Measurements from ENCODE around the gene RTN4RL1. TPM values are rescaled to one million over a fixed set of nuclear protein-coding genes. Genes with fewer than 3 reads are reported as not detected.

The RTN4RL1 gene
- total and polyA plus RNA-seq, 2 of the 4 experiments (the other 2 are of a cell fraction), result under 0.01 to 0.03 TPM

DNA sequence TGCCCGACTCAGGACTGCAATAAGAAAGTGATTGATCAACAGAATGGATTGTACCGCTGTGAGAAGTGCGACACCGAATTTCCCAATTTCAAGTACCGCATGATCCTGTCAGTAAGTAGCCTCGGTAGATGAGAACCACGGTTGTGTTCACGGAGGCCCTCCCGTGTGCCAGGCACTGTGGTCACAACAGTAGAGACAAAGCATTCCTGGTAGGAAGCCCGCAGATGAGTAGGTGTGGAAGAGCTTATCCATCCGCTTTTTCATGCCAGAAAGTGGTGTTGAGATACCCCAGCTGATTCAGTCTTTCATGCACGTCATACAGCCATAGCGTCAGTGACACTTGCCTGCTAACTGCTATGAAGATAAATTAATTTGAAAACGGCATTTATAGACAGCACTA lies 136.4 kb downstream of the RTN4RL1 start:
- Histone ChIP-seq H3K9ac (ENCODE audit: low read depth, low read length) (no peak overlapping the region), H2AFZ (replicated peaks; ENCODE audit: low read length, poor library complexity) (no peak overlapping the region), H3K56ac (ENCODE audit: extremely low read depth, insufficient read depth, low read length) (no peak overlapping the region), H3K27me3 (ENCODE audit: control insufficient read depth, insufficient read depth, low read length) (no peaks in the 10 kb centered on the region), H3K79me1 (ENCODE audit: low read depth in 1 of 2, low read length in 2 of 2) (no peaks in the 10 kb centered on the region), H3K4me2 (ENCODE audit: low read depth, low read length) (no peak overlapping the region), H3K4ac (ENCODE audit: low read depth, low read length) (no peak overlapping the region), H2AK9ac (replicated peaks; ENCODE audit: low read depth, low read length, poor library complexity) (no peak overlapping the region), H2BK20ac (ENCODE audit: low read depth, low read length) (no peak overlapping the region), H3K18ac (ENCODE audit: low read depth, low read length) (no peak overlapping the region), H3K4me1 (ENCODE audit: control insufficient read depth, insufficient read depth, low read length) (no peaks in the 10 kb centered on the region), H4K8ac (ENCODE audit: low read depth in 2 of 2, low read length in 2 of 2) (no peak overlapping the region), H2BK120ac (ENCODE audit: low read depth, low read length) (no peak overlapping the region), H2AK5ac (ENCODE audit: low read depth, low read length) (no peak overlapping the region), H4K5ac (ENCODE audit: low read depth, low read length) (no peak overlapping the region), H3K9me1 (ENCODE audit: insufficient read depth, low read length) (no peaks in the 10 kb centered on the region), H3K14ac (replicated peaks; ENCODE audit: low read depth, low read length) (no peak overlapping the region), H4K20me1 (ENCODE audit: insufficient read depth, low read length) (no peaks in the 10 kb centered on the region), H2BK15ac (ENCODE audit: low read depth, low read length) (no peak overlapping the region), H3K9me3 (ENCODE audit: control insufficient read depth, insufficient read depth, low read length) (no peaks in the 10 kb centered on the region), H4K91ac (ENCODE audit: insufficient read depth, low read depth, low read length) (no peak overlapping the region), H3K4me3 (ENCODE audit: insufficient read depth, low read depth, low read length) (no peak overlapping the region), H3K23ac (ENCODE audit: low read depth, low read length) (no peak overlapping the region), H3K36me3 (ENCODE audit: control insufficient read depth, insufficient read depth, low read length) (peaks cover 40% of the 10 kb centered on the region), H2BK5ac (ENCODE audit: low read depth, low read length, poor library complexity, severe bottlenecking) (no peak overlapping the region), H3K27ac (ENCODE audit: insufficient read depth, low read length) (no peak overlapping the region)
- intact Hi-C loops (cut with micrococcal nuclease), result no loop called here
- POLR2A ChIA-PET (ENCODE audit: unreplicated experiment), result no interaction called here
- CTCF ChIA-PET, result no interaction called here
- dilution Hi-C loops (cut with HindIII; ENCODE audit: low sequenced_read_pairs, unreplicated experiment), result no loop called here
- ATAC-seq (ENCODE audit: low read depth) (no peak), DNase-seq (no peak)
- in situ Hi-C loops (cut with MboI; ENCODE audit: low sequenced_read_pairs), result no loop called here
- TF ChIP-seq NFE2L2 (IDR thresholded peaks at IDR 0.05; ENCODE audit: low read depth, low read length) (no peak), RAD21 (IDR thresholded peaks at IDR 0.05; ENCODE audit: low read length) (no peak), FOS (IDR thresholded peaks at IDR 0.05; ENCODE audit: low read depth, low read length) (no peak), RCOR1 (IDR thresholded peaks at IDR 0.05; ENCODE audit: insufficient replicate concordance, low read length) (no peak), CHD1 (IDR thresholded peaks at IDR 0.05; ENCODE audit: low read depth, low read length) (no peak)
- TF ChIP-seq, protein P1, sequence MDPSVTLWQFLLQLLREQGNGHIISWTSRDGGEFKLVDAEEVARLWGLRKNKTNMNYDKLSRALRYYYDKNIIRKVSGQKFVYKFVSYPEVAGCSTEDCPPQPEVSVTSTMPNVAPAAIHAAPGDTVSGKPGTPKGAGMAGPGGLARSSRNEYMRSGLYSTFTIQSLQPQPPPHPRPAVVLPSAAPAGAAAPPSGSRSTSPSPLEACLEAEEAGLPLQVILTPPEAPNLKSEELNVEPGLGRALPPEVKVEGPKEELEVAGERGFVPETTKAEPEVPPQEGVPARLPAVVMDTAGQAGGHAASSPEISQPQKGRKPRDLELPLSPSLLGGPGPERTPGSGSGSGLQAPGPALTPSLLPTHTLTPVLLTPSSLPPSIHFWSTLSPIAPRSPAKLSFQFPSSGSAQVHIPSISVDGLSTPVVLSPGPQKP (IDR thresholded peaks at IDR 0.05; ENCODE audit: borderline replicate concordance, low read depth, low read length), result no peak
- WGBS, 2 experiments (ENCODE audit: extremely low coverage in 2 of 2, insufficient read length in 1 of 2), result 84% methylated on average over 9 of the region's 14 CpGs; no CpG with 5 or more reads in 1 of the 2 experiments
- no TSS peak for BruUV-seq (replicated peaks)

Small RNA genes lying within 50 kb of the gene (microRNA-seq; reads per million reads assigned to microRNA genes)
- not detected for gene AC090617.9 (ENCODE audit: insufficient read depth, insufficient read length)
- 556 to 1,006 reads per million in 2 experiments for gene MIR132 (ENCODE audit: insufficient read depth in 1 of 2, insufficient read length in 1 of 2, unreplicated experiment in 1 of 2)
- 10.6 to 57.9 reads per million in 2 experiments for gene MIR212 (ENCODE audit: insufficient read depth in 1 of 2, insufficient read length in 1 of 2, unreplicated experiment in 1 of 2)
- not detected for gene OVCA2 (ENCODE audit: insufficient read depth, insufficient read length)

Small RNA genes lying within 50 kb of the gene (small RNA-seq; reads per million reads assigned to genes)
- gene AC090617.9 (0 reads per million in 5 experiments), gene MIR132 (0.95 to 134 (median 64.6) reads per million in 5 experiments), gene MIR212 (0 to 19.8 (median 5.7) reads per million in 5 experiments), gene OVCA2 (0 reads per million in 5 experiments)

Other genes starting within 250 kb of the RTN4RL1 start
- gene SMYD4, start 195.4 kb downstream of the RTN4RL1 start, total RNA-seq (2012; rRNA removed), result 6.7 and 7.2 TPM in 2 replicates
- gene SMYD4, start 195.4 kb downstream of the RTN4RL1 start, polyA plus RNA-seq (2012; rRNA removed), result 4.3 and 5.3 TPM in 2 replicates
- 32.8 and 38.4 TPM in 2 replicates for gene RPA1, start 195.3 kb downstream of the RTN4RL1 start, total RNA-seq (2012; rRNA removed)
- gene RPA1, start 195.3 kb downstream of the RTN4RL1 start, polyA plus RNA-seq (2012; rRNA removed), result 44.3 and 48.2 TPM in 2 replicates
- gene DPH1, start 4.8 kb upstream of the RTN4RL1 start, total RNA-seq (2012; rRNA removed), result 20.6 and 24.4 TPM in 2 replicates
- 49.9 and 51.9 TPM in 2 replicates for gene DPH1, start 4.8 kb upstream of the RTN4RL1 start, polyA plus RNA-seq (2012; rRNA removed)
- gene OVCA2, start 16.7 kb upstream of the RTN4RL1 start, total RNA-seq (2012; rRNA removed), result 38.7 and 42.2 TPM in 2 replicates
- 46.9 and 52.6 TPM in 2 replicates for gene OVCA2, start 16.7 kb upstream of the RTN4RL1 start, polyA plus RNA-seq (2012; rRNA removed)
- gene HIC1, start 29.8 kb upstream of the RTN4RL1 start, total RNA-seq (2012; rRNA removed), result 10.0 and 10.4 TPM in 2 replicates
- gene HIC1, start 29.8 kb upstream of the RTN4RL1 start, polyA plus RNA-seq (2012; rRNA removed), result 23.0 and 30.9 TPM in 2 replicates